Bronchial epithelial cell (primary cell): ENCODE results near the gene FAM107B. TPM values are rescaled to one million over a fixed set of nuclear protein-coding genes. Genes with fewer than 3 reads are reported as not detected.

ENCODE experiments used
- DNase-seq: peaks from one replicate; pipeline ENCODE4 v3.0.0-alpha.2; 2010; ENCODE audit warnings: low read depth
- FAIRE-seq: peaks from 2 replicates; lab custom pipeline; 2011; peaks lifted over from hg19 to GRCh38; lab: Jason Lieb, UNC
- H3K27me3 ChIP-seq: 2 replicates; pipeline ENCODE4 v1.5.1; 2011; ENCODE audit warnings: low read length; ENCODE audit not compliant: control insufficient read depth, insufficient read depth
- H3K36me3 ChIP-seq: 2 replicates; pipeline ENCODE4 v1.5.1; 2011; ENCODE audit warnings: low read length; ENCODE audit not compliant: control insufficient read depth, insufficient read depth
- H3K4me3 ChIP-seq: 2 replicates; pipeline ENCODE4 v1.5.1; 2011; ENCODE audit warnings: mild to moderate bottlenecking, low read depth, low read length, control low read depth
- CTCF ChIP-seq: IDR thresholded peaks from 2 replicates; pipeline ENCODE4 v1.5.1; 2011; ENCODE audit warnings: mild to moderate bottlenecking, moderate library complexity, low read length, control low read depth, inconsistent platforms; ENCODE audit not compliant: insufficient read depth, severe bottlenecking
- total RNA-seq: library from RNA; depleted of rRNA; stranded (reverse); fragments of >200 nt; gene quantifications from 2 replicates; pipeline ENCODE4 v1.2.1, GENCODE V29; 2014

Gene FAM107B
- total RNA-seq, 1 donor from 2014 or later, result 18.7 TPM

GRCh38 chr10:14616465-14616864, 158.2 kb downstream of the FAM107B start:
- TF ChIP-seq CTCF, result no peak
- no peak for FAIRE-seq
- DNase-seq, result no peak
- Histone ChIP-seq H3K27me3 (no peaks in the 10 kb centered on the region), H3K4me3 (no peak overlapping the region), H3K36me3 (no peaks in the 10 kb centered on the region)

- no peak for TF ChIP-seq CTCF
- no peak for FAIRE-seq
- Histone ChIP-seq H3K27me3 (no peaks in the 10 kb centered on the region), H3K36me3 (no peaks in the 10 kb centered on the region), H3K4me3 (no peak overlapping the region)
- DNase-seq, result no peak
Observed at GRCh38 chr10:14613588-14613920, 161.1 kb downstream of the FAM107B start.

- H3K36me3 ChIP-seq, result no peaks in the 10 kb centered on the region
- no peak overlapping the region for H3K4me3 ChIP-seq
- FAIRE-seq (no peak), DNase-seq (no peak)
- TF ChIP-seq CTCF, result no peak
- H3K27me3 ChIP-seq, result no peaks in the 10 kb centered on the region
Observed at GRCh38 chr10:14612873-14613587, 161.7 kb downstream of the FAM107B start.

- DNase-seq (no peak), FAIRE-seq (no peak)
- Histone ChIP-seq H3K4me3 (no peak overlapping the region), H3K27me3 (no peaks in the 10 kb centered on the region), H3K36me3 (no peaks in the 10 kb centered on the region)
- TF ChIP-seq CTCF, result no peak
Observed at GRCh38 chr10:14611968-14612693, 162.6 kb downstream of the FAM107B start.

GRCh38 chr10:14609178-14609577, 165.5 kb downstream of the FAM107B start:
- Histone ChIP-seq H3K36me3 (no peaks in the 10 kb centered on the region), H3K27me3 (no peaks in the 10 kb centered on the region), H3K4me3 (no peak overlapping the region)
- no peak for TF ChIP-seq CTCF
- DNase-seq (no peak), FAIRE-seq (no peak)
